Transverse colon (tissue), 3 donors: ENCODE measurements around the gene FADS6.

ENCODE experiments used
- POLR2A ChIP-seq: fragments of 450-650 bp; IDR thresholded peaks from one replicate; pipeline ENCODE4 v1.6.1; 2016; ENCODE audit warnings: antibody characterized with exemption, mild to moderate bottlenecking, moderate library complexity
- TF ChIP-seq, protein P1 (sequence below), 5 experiments: fragments of 200-600 bp in 3 of 5; fragments of 450-650 bp in 2 of 5; sonication (generic) in 3 of 5; IDR thresholded peaks; 1 replicate in 2 of 5; 2 replicates in 3 of 5; pipeline ENCODE4 v1.5.1; 2016 to 2017; ENCODE audit warnings: antibody characterized with exemption in 5 of 5, inconsistent platforms in 3 of 5, mild to moderate bottlenecking in 2 of 5, moderate library complexity in 1 of 5

DNA sequence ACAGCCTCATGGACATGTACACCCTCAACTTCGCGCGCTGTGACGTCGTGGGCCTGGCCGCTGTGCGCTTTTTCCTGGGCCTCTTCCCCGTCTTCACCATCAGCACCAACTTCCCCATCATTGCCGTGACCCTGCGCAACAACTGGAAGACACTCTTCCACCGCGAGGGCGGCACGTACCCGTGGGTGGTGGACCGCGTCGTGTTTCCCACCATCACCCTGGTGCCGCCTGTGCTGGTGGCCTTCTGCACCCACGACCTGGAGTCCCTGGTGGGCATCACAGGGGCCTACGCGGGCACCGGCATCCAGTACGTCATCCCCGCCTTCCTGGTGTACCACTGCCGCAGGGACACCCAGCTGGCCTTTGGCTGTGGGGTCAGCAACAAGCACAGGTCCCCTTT, 57.2 kb downstream of the FADS6 start:
- TF ChIP-seq, protein P1, sequence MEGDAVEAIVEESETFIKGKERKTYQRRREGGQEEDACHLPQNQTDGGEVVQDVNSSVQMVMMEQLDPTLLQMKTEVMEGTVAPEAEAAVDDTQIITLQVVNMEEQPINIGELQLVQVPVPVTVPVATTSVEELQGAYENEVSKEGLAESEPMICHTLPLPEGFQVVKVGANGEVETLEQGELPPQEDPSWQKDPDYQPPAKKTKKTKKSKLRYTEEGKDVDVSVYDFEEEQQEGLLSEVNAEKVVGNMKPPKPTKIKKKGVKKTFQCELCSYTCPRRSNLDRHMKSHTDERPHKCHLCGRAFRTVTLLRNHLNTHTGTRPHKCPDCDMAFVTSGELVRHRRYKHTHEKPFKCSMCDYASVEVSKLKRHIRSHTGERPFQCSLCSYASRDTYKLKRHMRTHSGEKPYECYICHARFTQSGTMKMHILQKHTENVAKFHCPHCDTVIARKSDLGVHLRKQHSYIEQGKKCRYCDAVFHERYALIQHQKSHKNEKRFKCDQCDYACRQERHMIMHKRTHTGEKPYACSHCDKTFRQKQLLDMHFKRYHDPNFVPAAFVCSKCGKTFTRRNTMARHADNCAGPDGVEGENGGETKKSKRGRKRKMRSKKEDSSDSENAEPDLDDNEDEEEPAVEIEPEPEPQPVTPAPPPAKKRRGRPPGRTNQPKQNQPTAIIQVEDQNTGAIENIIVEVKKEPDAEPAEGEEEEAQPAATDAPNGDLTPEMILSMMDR (IDR thresholded peaks at IDR 0.05), result no peak
- no peak for TF ChIP-seq POLR2A
